Activated naive CD4-positive, alpha-beta T cell treated with anti-CD3 and anti-CD28 coated beads for 36 hours (primary cell): Measurements from ENCODE around the gene MACF1. TPM values are rescaled to one million over a fixed set of nuclear protein-coding genes. Genes with fewer than 3 reads are reported as not detected.
"Not testable (repeated sequence)": the region's sequence is repeated elsewhere in the genome, so short reads cannot be mapped to it uniquely, and the experiment has no call there.

Source experiments
- CTCF ChIA-PET: fragments of 350-600 bp; sonication (Branson Sonifier 250); formaldehyde crosslinking; loops from one replicate; lab custom pipeline; 2021; ENCODE audit warnings: antibody characterized with exemption; lab: Charles Lee
- DNase-seq: peaks from one replicate; pipeline ENCODE4 v3.0.0-alpha.2; 2020
- H3K27ac Mint-ChIP-seq: one replicate; pipeline ENCODE4 v1.8.0; 2021; ENCODE audit warnings: mild to moderate bottlenecking, mixed read lengths
- H3K27me3 Mint-ChIP-seq: one replicate; pipeline ENCODE4 v1.8.0; 2021; ENCODE audit warnings: low read depth, mixed read lengths
- H3K36me3 Mint-ChIP-seq: one replicate; pipeline ENCODE4 v1.8.0; 2021; ENCODE audit warnings: low read depth, mixed read lengths
- H3K4me1 Mint-ChIP-seq: one replicate; pipeline ENCODE4 v1.8.0; 2021; ENCODE audit warnings: low read depth, mixed read lengths
- H3K4me3 Mint-ChIP-seq: one replicate; pipeline ENCODE4 v1.8.0; 2021; ENCODE audit warnings: mild to moderate bottlenecking, moderate library complexity, mixed read lengths
- H3K9me3 Mint-ChIP-seq: one replicate; pipeline ENCODE4 v1.8.0; 2021; ENCODE audit warnings: mixed read lengths
- intact Hi-C: fragments of 100-400 bp; cut with micrococcal nuclease; formaldehyde crosslinking; loops from one replicate; pipeline ENCODE4 v1.15.1; 2023
- total RNA-seq, 2 experiments: library from RNA; stranded (reverse); gene quantifications; one replicate each; pipeline ENCODE4 v1.2.3, GENCODE V29; 2021

MACF1 gene
- total RNA-seq, 2 experiments from 2014 or later = 174 to 179 TPM

GRCh38 chr1:39440856-39441255 is 236.4 kb downstream of the MACF1 start:
- Mint-ChIP-seq H3K4me1 (peaks cover 2% of the 10 kb centered on the region), H3K4me3 (no peak overlapping the region), H3K27me3 (no peaks in the 10 kb centered on the region), H3K36me3 (peaks cover 47% of the 10 kb centered on the region), H3K27ac (no peak overlapping the region), H3K9me3 (no peaks in the 10 kb centered on the region)
- CTCF ChIA-PET = interaction anchor here (1.0 kb wide), 1 partner anchor 342 kb away, joined by 3 read pairs; no protein-coding TSS in a partner anchor
- DNase-seq = no peak
- intact Hi-C loops = no loop called here

- Mint-ChIP-seq H3K4me3 (no peak overlapping the region), H3K27ac (no peak overlapping the region), H3K4me1 (no peaks in the 10 kb centered on the region), H3K9me3 (no peaks in the 10 kb centered on the region), H3K27me3 (no peaks in the 10 kb centered on the region), H3K36me3 (peaks cover 38% of the 10 kb centered on the region)
- DNase-seq = no peak
- CTCF ChIA-PET = interaction anchor here (1.0 to 1.1 kb wide), 2 partner anchors 88 to 343 kb away, joined by 3 read pairs; no protein-coding TSS in a partner anchor
- intact Hi-C loops = no loop called here
Measured at GRCh38 chr1:39441797-39442196, 237.3 kb downstream of the MACF1 start.

GRCh38 chr1:39445573-39445972 is 241.1 kb downstream of the MACF1 start:
- CTCF ChIA-PET = interaction anchor here (0.7 kb wide), 1 partner anchor 35 kb away, joined by 3 read pairs; no protein-coding TSS in a partner anchor
- H3K27me3 Mint-ChIP-seq = no peaks in the 10 kb centered on the region
- H3K4me1 Mint-ChIP-seq = no peaks in the 10 kb centered on the region
- H3K36me3 Mint-ChIP-seq = peaks cover 40% of the 10 kb centered on the region
- intact Hi-C loops = no loop called here
- H3K27ac Mint-ChIP-seq = no peak overlapping the region
- no peak for DNase-seq
- no peak overlapping the region for H3K4me3 Mint-ChIP-seq
- no peaks in the 10 kb centered on the region for H3K9me3 Mint-ChIP-seq

GRCh38 chr1:39446986-39447567 is 242.6 kb downstream of the MACF1 start:
- H3K4me3 Mint-ChIP-seq = no peak overlapping the region
- no peaks in the 10 kb centered on the region for H3K9me3 Mint-ChIP-seq
- H3K36me3 Mint-ChIP-seq = peaks cover 45% of the 10 kb centered on the region
- no peaks in the 10 kb centered on the region for H3K27me3 Mint-ChIP-seq
- CTCF ChIA-PET = interaction anchor here (0.6 kb wide), 1 partner anchor 36 kb away, joined by 6 read pairs; no protein-coding TSS in a partner anchor
- no peaks in the 10 kb centered on the region for H3K4me1 Mint-ChIP-seq
- DNase-seq = no peak
- no peak overlapping the region for H3K27ac Mint-ChIP-seq
- intact Hi-C loops = no loop called here

GRCh38 chr1:39450041-39450440 is 245.5 kb downstream of the MACF1 start:
- H3K9me3 Mint-ChIP-seq, H3K27ac Mint-ChIP-seq, H3K4me3 Mint-ChIP-seq, H3K27me3 Mint-ChIP-seq, intact Hi-C loops, DNase-seq, H3K4me1 Mint-ChIP-seq, CTCF ChIA-PET: not testable (repeated sequence)
- H3K36me3 Mint-ChIP-seq = peaks cover 34% of the 10 kb centered on the region

- no peak for DNase-seq
- H3K36me3 Mint-ChIP-seq = peaks cover 32% of the 10 kb centered on the region
- H3K27me3 Mint-ChIP-seq = no peaks in the 10 kb centered on the region
- intact Hi-C loops = no loop called here
- CTCF ChIA-PET = no interaction called here
- H3K9me3 Mint-ChIP-seq = no peaks in the 10 kb centered on the region
- H3K4me3 Mint-ChIP-seq = no peak overlapping the region
- H3K27ac Mint-ChIP-seq = peak overlapping the region; percentile 13
- no peaks in the 10 kb centered on the region for H3K4me1 Mint-ChIP-seq
Measured at GRCh38 chr1:39450956-39451606, 246.6 kb downstream of the MACF1 start.

- H3K27ac Mint-ChIP-seq = no peak overlapping the region
- CTCF ChIA-PET = interaction anchor here (0.6 to 0.7 kb wide), 2 partner anchors 87 to 125 kb away, joined by 3 to 4 read pairs; no protein-coding TSS in a partner anchor
- H3K4me3 Mint-ChIP-seq = no peak overlapping the region
- H3K9me3 Mint-ChIP-seq = no peaks in the 10 kb centered on the region
- H3K36me3 Mint-ChIP-seq = peaks cover 39% of the 10 kb centered on the region
- intact Hi-C loops = no loop called here
- H3K27me3 Mint-ChIP-seq = no peaks in the 10 kb centered on the region
- no peak for DNase-seq
- H3K4me1 Mint-ChIP-seq = no peaks in the 10 kb centered on the region
Measured at GRCh38 chr1:39452081-39452480, 247.6 kb downstream of the MACF1 start.

GRCh38 chr1:39452540-39452939 is 248.0 kb downstream of the MACF1 start:
- intact Hi-C loops = no loop called here
- no peak for DNase-seq
- no peak overlapping the region for H3K27ac Mint-ChIP-seq
- no peaks in the 10 kb centered on the region for H3K4me1 Mint-ChIP-seq
- H3K27me3 Mint-ChIP-seq = no peaks in the 10 kb centered on the region
- peaks cover 38% of the 10 kb centered on the region for H3K36me3 Mint-ChIP-seq
- no peaks in the 10 kb centered on the region for H3K9me3 Mint-ChIP-seq
- no peak overlapping the region for H3K4me3 Mint-ChIP-seq
- CTCF ChIA-PET = interaction anchor here (0.6 to 0.7 kb wide), 2 partner anchors 86 to 124 kb away, joined by 3 to 4 read pairs; no protein-coding TSS in a partner anchor

GRCh38 chr1:39453603-39454002 is 249.1 kb downstream of the MACF1 start:
- Mint-ChIP-seq H3K4me1 (no peaks in the 10 kb centered on the region), H3K27ac (no peak overlapping the region), H3K36me3 (peaks cover 35% of the 10 kb centered on the region), H3K9me3 (no peaks in the 10 kb centered on the region), H3K27me3 (no peaks in the 10 kb centered on the region), H3K4me3 (no peak overlapping the region)
- DNase-seq = no peak
- CTCF ChIA-PET = no interaction called here
- intact Hi-C loops = no loop called here

GRCh38 chr1:39458991-39459390 is 254.5 kb downstream of the MACF1 start:
- CTCF ChIA-PET = interaction anchor here (1.0 to 1.2 kb wide), 2 partner anchors 11 to 47 kb away, joined by 3 to 4 read pairs; no protein-coding TSS in a partner anchor
- Mint-ChIP-seq H3K27me3 (no peaks in the 10 kb centered on the region), H3K9me3 (no peaks in the 10 kb centered on the region), H3K4me1 (no peaks in the 10 kb centered on the region), H3K4me3 (no peak overlapping the region), H3K36me3 (peaks cover 37% of the 10 kb centered on the region), H3K27ac (no peak overlapping the region)
- no peak for DNase-seq
- intact Hi-C loops = no loop called here

- CTCF ChIA-PET = no interaction called here
- Mint-ChIP-seq H3K4me1 (peaks cover 2% of the 10 kb centered on the region), H3K27me3 (no peaks in the 10 kb centered on the region), H3K27ac (no peak overlapping the region), H3K9me3 (no peaks in the 10 kb centered on the region), H3K4me3 (no peak overlapping the region), H3K36me3 (peaks cover 30% of the 10 kb centered on the region)
- intact Hi-C loops = no loop called here
- no peak for DNase-seq
Measured at GRCh38 chr1:39462074-39462473, 257.6 kb downstream of the MACF1 start.

- H3K27me3 Mint-ChIP-seq = no peaks in the 10 kb centered on the region
- no peak overlapping the region for H3K27ac Mint-ChIP-seq
- no peak overlapping the region for H3K4me3 Mint-ChIP-seq
- H3K9me3 Mint-ChIP-seq = no peaks in the 10 kb centered on the region
- no peak for DNase-seq
- peaks cover 2% of the 10 kb centered on the region for H3K4me1 Mint-ChIP-seq
- peaks cover 29% of the 10 kb centered on the region for H3K36me3 Mint-ChIP-seq
- intact Hi-C loops = no loop called here
- CTCF ChIA-PET = no interaction called here
Measured at GRCh38 chr1:39466413-39467107, 262.1 kb downstream of the MACF1 start.
